SH-SY5Y (cell line): Measurements from ENCODE around the gene ZNF862.

ENCODE experiments used
- GATA2 ChIP-seq: IDR thresholded peaks from 2 replicates; pipeline ENCODE4 v1.6.1; 2011; ENCODE audit warnings: mild to moderate bottlenecking, low read depth, low read length
- GATA3 ChIP-seq: IDR thresholded peaks from 2 replicates; pipeline ENCODE4 v1.6.1; 2011; ENCODE audit warnings: low read depth, mild to moderate bottlenecking, low read length, moderate library complexity

The ZNF862 gene

DNA sequence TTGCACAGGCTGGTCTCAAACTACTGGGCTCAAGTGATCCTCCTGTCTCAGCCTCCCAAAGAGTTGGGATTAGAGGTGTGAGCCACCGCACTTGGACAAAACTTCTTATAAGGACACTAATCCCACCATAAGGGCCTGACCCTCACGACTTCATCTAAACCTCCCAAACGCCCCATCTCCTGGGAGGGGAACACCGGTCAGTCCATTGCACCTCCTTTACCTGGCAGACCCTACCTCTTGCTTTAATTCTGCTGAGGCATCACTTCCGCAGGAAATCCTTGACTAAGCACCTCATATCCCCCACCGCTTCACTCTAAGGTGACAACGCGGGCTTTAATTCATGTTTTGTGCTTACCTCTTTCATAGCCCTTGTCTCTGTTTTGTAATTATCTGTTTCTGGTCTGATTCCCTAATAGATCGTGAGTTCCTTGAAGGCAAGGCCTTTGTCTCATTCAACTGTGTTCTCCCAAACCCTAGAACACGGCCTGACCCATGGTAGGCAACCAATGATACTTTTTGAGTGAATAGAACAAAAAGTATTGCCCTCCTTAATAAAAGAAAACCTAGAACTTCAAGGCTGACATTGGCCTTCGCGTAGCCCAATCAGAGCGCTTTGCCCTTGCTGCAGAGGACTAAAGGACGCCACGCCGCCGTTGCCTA lies 481 bp upstream of the ZNF862 start:
- no peak for TF ChIP-seq GATA2
- no peak for TF ChIP-seq GATA3

DNA sequence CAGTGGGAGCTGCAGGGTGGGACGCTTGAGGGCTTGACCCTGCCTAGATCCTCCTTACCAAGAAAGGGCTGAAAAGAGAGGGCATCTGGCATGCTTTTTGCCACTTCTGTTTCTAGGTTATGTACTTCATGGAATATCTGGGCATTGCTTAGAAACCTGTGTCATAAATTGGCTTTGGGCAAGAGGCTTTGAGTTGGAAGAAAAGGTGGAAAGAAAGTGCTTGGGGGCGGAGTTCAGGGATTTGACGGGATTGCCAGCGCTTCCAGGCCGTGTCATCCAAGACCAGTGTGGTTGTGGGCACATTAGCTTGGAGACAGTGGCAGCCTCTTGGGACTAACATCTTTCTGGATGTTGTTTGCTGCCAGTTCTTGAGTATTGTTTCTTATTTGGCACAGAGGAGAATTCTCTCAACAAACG lies 825 bp downstream of the ZNF862 start:
- TF ChIP-seq GATA2 (no peak), GATA3 (no peak)

DNA sequence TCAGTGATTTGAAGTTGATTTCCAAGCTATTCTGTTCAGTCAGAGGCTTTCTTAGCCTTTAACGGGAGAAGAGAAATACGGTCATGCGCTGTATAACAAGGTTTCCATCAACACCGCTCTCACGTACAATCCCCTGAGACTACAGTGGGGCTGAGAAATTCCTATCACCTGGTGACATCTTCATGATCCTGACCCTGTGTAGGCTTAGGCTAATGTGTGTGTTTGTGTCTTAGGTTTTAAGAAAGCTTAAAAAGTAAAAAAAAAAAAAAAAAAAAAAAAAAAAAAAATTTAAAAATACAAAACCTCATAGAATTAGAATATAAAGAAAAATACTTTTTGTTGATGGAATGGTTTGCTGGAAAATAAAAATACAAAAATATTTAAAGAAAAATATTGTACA lies 1.8 kb downstream of the ZNF862 start:
- TF ChIP-seq GATA3 (no peak), GATA2 (no peak)

DNA sequence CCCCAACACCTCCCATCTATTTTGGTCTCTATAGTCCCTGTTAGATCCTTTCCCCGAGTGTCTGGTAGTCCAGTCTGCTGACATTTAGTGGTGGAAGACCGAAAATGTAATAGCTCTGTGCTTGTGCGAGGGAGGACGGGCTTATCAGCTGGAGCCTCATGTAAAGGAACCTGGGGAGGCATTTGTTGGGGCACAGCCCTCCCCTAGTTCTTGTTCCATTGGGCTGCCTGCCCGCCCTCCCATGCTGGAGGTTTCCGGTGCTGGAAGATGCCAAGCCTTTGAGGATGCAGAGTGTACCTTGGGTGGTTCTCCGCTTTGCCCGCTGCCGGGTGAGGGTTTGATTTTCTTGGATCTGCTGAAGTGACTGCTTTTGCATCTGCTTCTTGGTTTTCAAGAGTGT lies 5.4 kb downstream of the ZNF862 start:
- no peak for TF ChIP-seq GATA2
- no peak for TF ChIP-seq GATA3

DNA sequence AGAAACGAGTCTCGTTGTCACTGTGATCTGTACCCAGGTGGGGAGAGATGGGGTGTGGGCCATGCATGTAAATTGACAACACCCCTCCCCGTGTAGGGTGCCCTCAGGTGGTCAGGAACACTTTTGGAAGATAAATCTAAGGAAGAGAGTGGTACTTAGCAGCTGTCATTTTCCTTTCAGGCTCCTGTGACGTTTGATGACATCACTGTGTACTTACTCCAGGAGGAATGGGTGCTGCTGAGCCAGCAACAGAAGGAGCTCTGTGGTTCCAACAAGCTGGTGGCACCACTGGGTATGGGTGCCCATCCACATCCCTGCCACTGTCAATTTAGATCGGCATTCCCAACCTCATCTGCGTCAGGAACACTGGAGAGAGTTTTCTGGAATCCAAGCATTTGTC lies 6.3 kb downstream of the ZNF862 start:
- no peak for TF ChIP-seq GATA2
- no peak for TF ChIP-seq GATA3

DNA sequence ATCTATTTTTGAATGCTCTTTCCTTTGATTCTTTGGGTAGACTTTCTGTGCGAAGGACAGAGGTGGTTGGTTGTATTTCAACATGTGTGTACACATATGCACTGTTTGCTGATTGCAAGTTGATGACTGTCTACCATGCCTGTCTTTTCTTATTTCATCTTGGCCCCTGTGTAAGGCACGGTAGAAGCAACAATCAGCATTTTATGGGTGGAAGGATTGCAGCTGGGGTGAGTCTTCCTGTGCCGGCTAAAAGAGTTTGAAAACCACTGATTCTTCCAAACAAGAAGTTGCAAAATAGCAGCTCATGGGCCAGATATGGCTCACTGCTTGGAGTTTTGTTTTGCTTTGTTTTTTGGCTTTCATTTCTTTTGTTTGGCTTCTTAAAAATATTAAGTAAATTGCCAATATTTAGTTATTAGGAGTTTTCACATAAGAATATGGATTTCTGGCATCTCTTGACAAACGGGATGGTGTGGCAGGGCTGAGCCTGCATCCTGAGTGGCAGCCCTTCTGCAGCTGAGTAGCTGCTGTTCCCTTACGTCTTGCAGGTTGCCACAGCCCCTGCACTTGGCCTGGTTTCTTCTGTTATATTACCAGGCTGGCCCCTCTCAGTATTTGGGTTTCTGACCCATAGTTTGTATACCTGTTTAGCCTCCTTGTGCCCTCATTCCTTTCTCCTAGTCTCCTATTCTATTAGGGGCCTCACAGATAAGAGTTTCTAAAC lies 7.2 kb downstream of the ZNF862 start:
- no peak for TF ChIP-seq GATA3

DNA sequence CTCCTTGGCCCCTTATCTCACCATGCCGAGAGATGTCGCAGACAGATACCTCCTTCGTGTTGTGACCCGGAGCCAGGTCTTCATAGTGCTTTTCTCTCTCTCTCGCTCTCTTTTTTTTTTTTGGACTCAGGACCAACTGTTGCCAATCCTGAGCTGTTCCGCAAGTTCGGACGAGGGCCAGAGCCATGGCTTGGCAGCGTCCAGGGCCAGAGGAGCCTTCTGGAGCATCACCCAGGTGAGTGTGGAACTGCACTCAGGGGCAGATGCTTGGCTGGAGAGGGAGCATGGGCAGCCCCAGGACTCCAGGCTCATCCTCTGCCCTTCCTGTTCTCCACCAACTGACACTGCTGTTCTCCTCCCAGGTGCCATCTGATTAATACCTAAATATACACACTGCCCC lies 7.8 kb downstream of the ZNF862 start:
- no peak for TF ChIP-seq GATA2
- no peak for TF ChIP-seq GATA3

DNA sequence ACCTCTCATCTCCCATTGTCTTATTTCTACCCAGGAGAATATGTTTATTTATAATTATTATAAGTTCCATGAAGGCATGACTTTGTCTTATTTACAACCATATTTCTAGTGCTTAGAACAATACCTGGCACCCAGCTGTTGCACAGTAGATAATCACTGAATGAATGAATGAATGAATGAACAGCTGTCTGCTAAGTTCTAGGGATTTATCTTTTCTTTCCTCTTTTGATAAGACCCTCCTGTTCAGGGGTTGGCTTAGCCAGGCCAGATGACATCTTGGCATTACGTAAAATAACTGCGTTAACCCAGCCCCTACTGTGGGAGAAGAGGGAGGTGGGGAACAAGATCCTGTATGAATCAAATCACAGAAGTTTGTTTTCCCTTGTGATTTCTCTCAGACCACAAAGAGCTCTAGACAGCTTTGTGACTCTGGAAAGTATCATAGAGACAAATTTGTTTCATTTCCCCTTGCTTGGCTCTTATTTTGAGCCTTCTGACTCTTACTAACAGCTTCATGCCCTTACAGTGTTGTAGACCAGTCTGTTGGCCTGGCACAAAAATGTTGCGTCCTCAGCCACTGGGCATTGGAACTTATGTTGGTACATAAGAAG lies 8.4 kb downstream of the ZNF862 start:
- no peak for TF ChIP-seq GATA3
- no peak for TF ChIP-seq GATA2

DNA sequence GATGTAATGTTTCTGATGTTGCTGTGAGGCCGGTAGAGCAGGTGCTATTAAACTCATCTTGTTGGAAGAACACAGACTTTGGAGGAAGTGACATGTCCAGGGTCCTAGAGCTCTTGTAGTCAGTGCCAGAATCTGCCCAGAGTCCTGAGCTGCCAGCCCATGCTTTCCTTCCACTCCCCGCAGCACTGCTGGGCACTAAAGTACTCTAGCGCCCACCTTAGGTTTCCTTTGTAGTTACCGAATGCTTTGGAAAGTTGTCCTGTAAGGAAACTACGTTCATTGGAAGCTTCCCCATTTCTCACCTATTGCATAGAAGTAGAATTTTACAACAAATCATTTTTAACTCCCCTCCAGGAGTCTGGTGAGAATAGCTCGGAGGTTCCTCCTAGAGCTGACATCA lies 11.0 kb downstream of the ZNF862 start:
- no peak for TF ChIP-seq GATA3
- TF ChIP-seq GATA2 = no peak

DNA sequence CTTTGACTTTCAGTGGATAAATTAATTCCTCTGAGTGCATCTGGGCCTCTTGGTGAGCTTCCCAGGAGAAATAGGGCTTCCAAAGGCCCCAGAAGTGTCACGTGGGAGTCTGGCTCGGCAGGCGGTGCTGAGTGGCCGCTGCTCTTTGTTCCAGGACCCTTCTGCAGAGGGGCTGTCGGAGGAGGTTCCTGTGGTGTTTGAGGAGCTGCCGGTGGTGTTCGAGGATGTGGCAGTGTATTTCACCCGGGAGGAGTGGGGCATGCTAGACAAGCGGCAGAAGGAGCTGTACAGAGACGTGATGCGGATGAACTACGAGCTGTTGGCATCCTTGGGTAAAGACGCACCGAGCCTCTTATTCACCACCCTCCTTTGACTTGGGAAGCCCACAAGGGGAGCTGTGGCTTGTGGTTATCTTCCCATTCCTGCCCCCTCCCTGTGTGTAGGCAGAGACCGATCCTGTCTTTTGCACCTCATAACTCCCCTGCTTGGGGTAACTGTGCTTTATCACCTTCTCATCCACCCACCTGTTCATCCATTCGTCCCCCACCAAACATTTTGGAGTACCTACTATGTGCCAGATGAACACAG lies 11.9 kb downstream of the ZNF862 start:
- no peak for TF ChIP-seq GATA2
- TF ChIP-seq GATA3 = no peak

DNA sequence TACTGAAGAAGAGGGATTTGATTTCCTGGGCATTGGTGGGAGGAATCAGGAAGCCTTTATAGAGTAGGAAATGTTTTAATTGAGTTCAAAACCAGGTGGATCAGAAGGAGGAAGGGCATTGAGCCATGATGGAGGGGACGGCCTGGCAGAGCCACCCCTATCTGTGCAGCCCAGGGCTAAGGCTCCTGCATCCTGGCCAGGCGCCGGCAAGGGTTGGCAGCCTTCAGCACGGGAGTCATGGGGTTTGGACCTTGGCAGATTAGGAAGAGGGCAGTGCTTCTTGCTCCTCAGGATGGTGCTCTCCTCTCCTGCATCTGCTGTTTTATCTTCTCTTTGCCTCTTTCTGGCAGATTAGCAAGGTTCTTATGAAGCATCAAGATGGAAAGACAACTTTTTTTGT lies 12.5 kb downstream of the ZNF862 start:
- no peak for TF ChIP-seq GATA2
- TF ChIP-seq GATA3 = no peak

DNA sequence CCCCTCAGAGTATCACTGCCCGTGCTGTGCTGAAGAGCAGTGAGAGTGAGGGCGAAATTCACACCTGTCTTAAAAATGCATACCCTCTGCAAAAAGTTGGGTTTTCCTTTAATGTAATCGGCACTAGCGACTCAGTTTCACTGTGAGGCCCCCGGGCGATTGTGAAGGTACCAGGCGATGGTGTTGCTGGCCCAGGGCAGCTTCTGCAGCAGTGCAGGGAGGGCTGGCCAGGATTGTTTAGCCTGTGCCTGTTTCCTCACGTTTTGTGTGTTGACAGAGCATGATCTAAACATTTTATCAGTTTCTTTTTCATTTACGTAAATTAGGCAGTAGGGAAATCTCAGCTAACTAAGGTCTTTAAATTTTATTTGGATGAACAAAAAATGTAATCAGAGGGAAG lies 13.3 kb downstream of the ZNF862 start:
- TF ChIP-seq GATA2 = no peak
- no peak for TF ChIP-seq GATA3

DNA sequence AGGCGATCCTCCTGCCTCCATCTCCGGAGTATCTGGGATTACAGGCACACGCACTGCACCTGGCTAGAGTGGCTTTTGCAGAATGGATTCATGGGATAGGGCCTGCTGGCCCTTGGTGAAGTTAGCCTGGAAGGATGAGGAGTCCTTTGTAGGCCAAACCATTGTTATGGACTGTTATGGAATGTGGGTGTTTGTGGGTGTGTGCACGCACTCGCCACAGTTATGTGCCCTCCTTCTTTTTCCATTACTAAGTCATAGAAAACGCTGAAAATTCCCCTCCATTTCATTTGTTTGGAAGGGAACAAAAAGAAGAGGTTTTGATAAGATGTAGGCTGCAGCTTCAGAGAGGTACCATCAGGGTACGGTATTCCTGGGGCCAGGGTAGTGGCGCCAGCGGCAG lies 15.0 kb downstream of the ZNF862 start:
- TF ChIP-seq GATA2 (no peak), GATA3 (no peak)

DNA sequence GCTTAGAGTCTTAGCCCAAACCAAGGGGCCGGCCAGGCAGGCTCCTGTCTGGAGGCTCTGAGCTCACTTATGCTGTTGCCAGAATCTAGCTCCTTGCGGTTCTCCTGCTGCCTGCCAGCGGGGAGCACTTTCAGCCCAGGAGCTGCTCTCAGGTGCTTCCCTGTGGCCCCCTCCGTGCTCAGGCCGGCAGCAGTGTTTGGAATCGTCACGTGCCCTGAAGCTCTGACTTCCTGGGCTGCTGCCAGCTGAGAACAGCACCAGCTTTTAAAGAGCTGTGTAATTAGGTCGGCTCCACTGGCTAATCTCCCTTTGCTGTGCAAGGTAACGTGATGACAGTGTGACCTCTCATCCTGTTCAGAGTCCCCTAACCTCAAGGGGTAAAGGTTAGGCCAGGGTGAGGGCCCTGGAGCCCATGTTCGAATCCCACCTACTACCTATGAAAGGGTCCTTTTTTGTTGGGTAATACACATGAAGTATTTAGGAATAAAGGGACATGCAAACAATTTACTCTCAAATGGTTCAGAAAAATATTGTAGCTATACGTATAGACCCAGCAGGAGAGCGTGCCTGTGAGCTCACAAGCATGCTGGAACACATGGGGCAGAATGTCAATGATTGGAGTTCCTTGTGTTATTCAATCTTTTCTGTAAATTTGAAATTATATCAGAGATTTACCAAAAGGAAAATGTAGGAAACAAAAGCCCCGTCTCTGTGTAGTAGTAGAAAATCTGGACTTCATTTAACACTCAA lies 16.6 kb downstream of the ZNF862 start:
- TF ChIP-seq GATA3 = no peak
